ENCODE measurements around the gene AHRR. TPM values are rescaled to one million over a fixed set of nuclear protein-coding genes. Genes with fewer than 3 reads are reported as not detected.

The AHRR gene
- total and polyA plus RNA-seq, 2 of the 4 experiments (the other 2 are of a cell fraction): 15.6 to 37.1 TPM

DNA sequence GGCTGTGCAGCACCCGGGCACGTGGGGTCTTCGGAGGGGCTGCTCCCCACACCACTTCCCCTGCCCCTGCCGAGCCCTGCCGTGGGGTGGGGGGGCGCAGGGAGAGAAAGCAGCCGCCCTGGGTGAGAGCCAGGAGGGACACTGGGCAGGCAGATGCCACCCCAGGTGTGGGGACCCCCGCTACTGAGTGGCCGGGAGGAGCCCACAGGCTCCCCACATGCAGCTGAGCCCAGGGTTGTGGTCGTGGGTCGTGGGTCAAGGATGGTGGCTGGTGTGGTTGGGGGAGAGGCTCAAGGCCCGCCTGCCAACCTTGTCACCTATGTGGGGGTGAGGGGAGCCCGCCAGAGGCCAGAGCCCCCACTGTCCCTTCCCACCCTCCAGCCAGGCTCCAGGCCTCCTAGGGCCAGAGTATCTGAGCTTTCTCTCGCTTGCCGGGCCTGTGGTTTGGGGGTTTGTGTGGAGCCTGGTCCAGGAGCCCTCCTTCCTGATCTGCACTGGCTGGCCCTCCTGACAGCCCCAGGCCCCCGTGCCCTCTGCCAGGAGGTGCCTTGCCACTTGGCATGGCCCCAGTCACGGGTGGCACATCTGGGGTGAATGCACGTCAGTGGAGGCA lies 157.0 kb downstream of the AHRR start:
- no peak overlapping the region for H3K4me3 ChIP-seq (ENCODE audit: insufficient read depth, low read depth, low read length)
- no peaks in the 10 kb centered on the region for H3K27me3 ChIP-seq (ENCODE audit: control insufficient read depth, insufficient read depth, low read length)
- H3K56ac ChIP-seq (ENCODE audit: extremely low read depth, insufficient read depth, low read length): no peak overlapping the region
- H4K20me1 ChIP-seq (ENCODE audit: insufficient read depth, low read length): no peaks in the 10 kb centered on the region; the same call in 1 of the 2 replicates
- no peak overlapping the region for H4K5ac ChIP-seq (ENCODE audit: low read depth, low read length)
- no peak overlapping the region for H2AK5ac ChIP-seq (ENCODE audit: low read depth, low read length)
- no peak overlapping the region for H3K23ac ChIP-seq (ENCODE audit: low read depth, low read length)
- H3K4me1 ChIP-seq (ENCODE audit: control insufficient read depth, insufficient read depth, low read length): peaks cover 2% of the 10 kb centered on the region; the same call in 1 of the 2 replicates
- in situ Hi-C loops (cut with MboI; ENCODE audit: low sequenced_read_pairs) (no loop called here), dilution Hi-C loops (cut with HindIII; ENCODE audit: low sequenced_read_pairs, unreplicated experiment) (no loop called here), intact Hi-C loops (cut with micrococcal nuclease) (loop anchor here (10.0 kb wide), 1 partner anchor 426 kb away; no protein-coding TSS in a partner anchor)
- H3K18ac ChIP-seq (ENCODE audit: low read depth, low read length): no peak overlapping the region
- H3K79me1 ChIP-seq (ENCODE audit: low read depth in 1 of 2, low read length in 2 of 2): peaks cover 3% of the 10 kb centered on the region in 2 experiments; a peak in 2 of 4 replicates
- CTCF ChIA-PET: no interaction called here
- H2BK20ac ChIP-seq (ENCODE audit: low read depth, low read length): no peak overlapping the region
- no TSS peak for BruUV-seq (replicated peaks)
- H3K27ac ChIP-seq (ENCODE audit: insufficient read depth, low read length): no peak overlapping the region
- no peaks in the 10 kb centered on the region for H3K9me3 ChIP-seq (ENCODE audit: control insufficient read depth, insufficient read depth, low read length)
- H4K91ac ChIP-seq (ENCODE audit: insufficient read depth, low read depth, low read length): no peak overlapping the region
- no peak overlapping the region for H3K4ac ChIP-seq (ENCODE audit: low read depth, low read length)
- ATAC-seq (ENCODE audit: low read depth) (no peak), DNase-seq (no peak)
- H2BK15ac ChIP-seq (ENCODE audit: low read depth, low read length): no peak overlapping the region
- H2BK120ac ChIP-seq (ENCODE audit: low read depth, low read length): no peak overlapping the region
- no peak overlapping the region for H3K4me2 ChIP-seq (ENCODE audit: low read depth, low read length)
- WGBS, 2 experiments (ENCODE audit: extremely low coverage in 2 of 2, insufficient read length in 1 of 2): 92% methylated on average over 2 of the region's 18 CpGs; no CpG with 5 or more reads in 1 of the 2 experiments
- no peak overlapping the region for H3K14ac ChIP-seq (replicated peaks; ENCODE audit: low read depth, low read length)
- H2AFZ ChIP-seq (replicated peaks; ENCODE audit: low read length, poor library complexity): no peak overlapping the region
- no peaks in the 10 kb centered on the region for H3K36me3 ChIP-seq (ENCODE audit: control insufficient read depth, insufficient read depth, low read length)
- TF ChIP-seq NFE2L2 (IDR thresholded peaks at IDR 0.05; ENCODE audit: low read depth, low read length): no peak
- TF ChIP-seq POLR2A (IDR thresholded peaks at IDR 0.05; ENCODE audit: low read depth, low read length): no peak
- TF ChIP-seq CEBPB (IDR thresholded peaks at IDR 0.05; ENCODE audit: low read depth, low read length): no peak
- POLR2A ChIA-PET (ENCODE audit: unreplicated experiment): no interaction called here
- no peak overlapping the region for H2BK5ac ChIP-seq (ENCODE audit: low read depth, low read length, poor library complexity, severe bottlenecking)
- H4K8ac ChIP-seq (ENCODE audit: low read depth in 2 of 2, low read length in 2 of 2): no peak overlapping the region
- no peak overlapping the region for H2AK9ac ChIP-seq (replicated peaks; ENCODE audit: low read depth, low read length, poor library complexity)
- H3K9me1 ChIP-seq (ENCODE audit: insufficient read depth, low read length): no peaks in the 10 kb centered on the region
- H3K9ac ChIP-seq (ENCODE audit: low read depth, low read length): no peak overlapping the region
